ENCODE data around the gene CACNB1.

CACNB1 gene

GRCh38 chr17:39197380-39198185 is at the start of gene CACNB1:
Gene CACNB1 (minus strand): TSS chr17:39197669. CDS start chr17:39197495, 174 bp downstream.
- H3K4me3 ChIP-seq (ENCODE audit: low read depth, low read length): peak within 1 kb of the TSS; percentile 65

GRCh38 chr17:39246274-39246673 is 48.8 kb upstream of the CACNB1 start:
- H3K4me3 ChIP-seq (ENCODE audit: low read depth, low read length): no peak overlapping the region

GRCh38 chr17:39244600-39245570 is 47.4 kb upstream of the CACNB1 start:
- H3K4me3 ChIP-seq (ENCODE audit: low read depth, low read length): no peak overlapping the region

GRCh38 chr17:39244016-39244599 is 46.6 kb upstream of the CACNB1 start:
- H3K4me3 ChIP-seq (ENCODE audit: low read depth, low read length): no peak overlapping the region

GRCh38 chr17:39243155-39243554 is 45.7 kb upstream of the CACNB1 start:
- H3K4me3 ChIP-seq (ENCODE audit: low read depth, low read length): no peak overlapping the region

GRCh38 chr17:39240631-39241030 is 43.2 kb upstream of the CACNB1 start:
- H3K4me3 ChIP-seq (ENCODE audit: low read depth, low read length): no peak overlapping the region

GRCh38 chr17:39239640-39240314 is 42.3 kb upstream of the CACNB1 start:
- H3K4me3 ChIP-seq (ENCODE audit: low read depth, low read length): no peak overlapping the region

GRCh38 chr17:39238311-39238972 is 41.0 kb upstream of the CACNB1 start:
- H3K4me3 ChIP-seq (ENCODE audit: low read depth, low read length): no peak overlapping the region

GRCh38 chr17:39237586-39237985 is 40.1 kb upstream of the CACNB1 start:
- no peak overlapping the region for H3K4me3 ChIP-seq (ENCODE audit: low read depth, low read length)

GRCh38 chr17:39236981-39237441 is 39.5 kb upstream of the CACNB1 start:
- H3K4me3 ChIP-seq (ENCODE audit: low read depth, low read length): no peak overlapping the region

- H3K4me3 ChIP-seq (ENCODE audit: low read depth, low read length): no peak overlapping the region
These were observed 39.0 kb upstream of the CACNB1 start for GRCh38 chr17:39236450-39236927.

GRCh38 chr17:39235555-39236449 is 38.3 kb upstream of the CACNB1 start:
- H3K4me3 ChIP-seq (ENCODE audit: low read depth, low read length): no peak overlapping the region

GRCh38 chr17:39231591-39232551 is 34.4 kb upstream of the CACNB1 start:
- no peak overlapping the region for H3K4me3 ChIP-seq (ENCODE audit: low read depth, low read length)

GRCh38 chr17:39231091-39231561 is 33.7 kb upstream of the CACNB1 start:
- no peak overlapping the region for H3K4me3 ChIP-seq (ENCODE audit: low read depth, low read length)

GRCh38 chr17:39230361-39230760 is 32.9 kb upstream of the CACNB1 start:
- H3K4me3 ChIP-seq (ENCODE audit: low read depth, low read length): no peak overlapping the region

- H3K4me3 ChIP-seq (ENCODE audit: low read depth, low read length): no peak overlapping the region
These were observed 31.9 kb upstream of the CACNB1 start for GRCh38 chr17:39229274-39229913.

- H3K4me3 ChIP-seq (ENCODE audit: low read depth, low read length): no peak overlapping the region
These were observed 30.0 kb upstream of the CACNB1 start for GRCh38 chr17:39227364-39227919.
